GM12878 (cell line): ENCODE results near the gene NINJ1. TPM values are rescaled to one million over a fixed set of nuclear protein-coding genes. Genes with fewer than 3 reads are reported as not detected.

ENCODE experiments used
- ATAC-seq: fragments of 200-7000 bp; cut with Tn5 transposase; 3 replicates; pipeline ENCODE4 v1.9.1; 2020; ENCODE audit warnings: mild to moderate bottlenecking, moderate library complexity
- BruUV-seq: library from RNA; stranded (reverse); fragments of 400-500 nt; replicated peaks from 2 replicates; lab custom pipeline; 2021; lab: Mats Ljungman, UMichigan
- CTCF ChIA-PET: fragments of 300-600 bp; sonication (Branson Sonifier 250); formaldehyde crosslinking; extraction: SDS; loops from one replicate; lab custom pipeline; 2021; ENCODE audit warnings: inconsistent platforms; lab: Yijun Ruan, JAX
- POLR2A ChIA-PET: fragments of 350-600 bp; formaldehyde crosslinking; extraction: SDS; loops from one replicate; lab custom pipeline; 2021; ENCODE audit warnings: inconsistent platforms; lab: Charles Lee
- RAD21 ChIA-PET: fragments of 300-600 bp; sonication (Branson Sonifier 250); formaldehyde crosslinking; loops from one replicate; lab custom pipeline; 2023; ENCODE audit warnings: antibody characterized with exemption; ENCODE audit not compliant: unreplicated experiment; lab: Charles Lee
- SMC1A ChIA-PET: fragments of 300-600 bp; sonication (Branson Sonifier 250); formaldehyde crosslinking; loops from one replicate; lab custom pipeline; 2023; ENCODE audit not compliant: unreplicated experiment, uncharacterized antibody; lab: Charles Lee
- DNase-seq: peaks from one replicate; pipeline ENCODE4 v3.0.0-alpha.2; 2011; ENCODE audit warnings: low read depth, low spot score
- FAIRE-seq: peaks from 3 replicates; lab custom pipeline; 2011; peaks lifted over from hg19 to GRCh38; lab: Jason Lieb, UNC
- H2AFZ ChIP-seq: 2 replicates; pipeline ENCODE4 v1.6.0; 2011; ENCODE audit warnings: low read depth, low read length, control low read depth; ENCODE audit not compliant: control insufficient read depth
- H3K27ac ChIP-seq: 2 replicates; pipeline ENCODE4 v1.5.1; 2011; ENCODE audit warnings: control low read depth; ENCODE audit not compliant: control insufficient read depth, insufficient read depth
- H3K27me3 ChIP-seq, 2 experiments: replicated peaks in 1 of 2; 2 replicates each; pipeline versions ENCODE4 v1.6.0 to v1.6.1; 2011; ENCODE audit warnings: low read length in 1 of 2; ENCODE audit not compliant: control insufficient read depth in 2 of 2, insufficient read depth in 2 of 2
- H3K36me3 ChIP-seq, 2 experiments: 2 replicates each; pipeline ENCODE4 v1.5.1; 2011; ENCODE audit warnings: low read length in 1 of 2; ENCODE audit not compliant: control insufficient read depth in 2 of 2, insufficient read depth in 2 of 2
- H3K4me1 ChIP-seq: 2 replicates; pipeline ENCODE4 v1.6.1; 2011; ENCODE audit warnings: mild to moderate bottlenecking, low read length, moderate library complexity, mixed read lengths; ENCODE audit not compliant: control insufficient read depth, insufficient read depth
- H3K4me2 ChIP-seq: 2 replicates; pipeline ENCODE4 v1.6.0; 2011; ENCODE audit warnings: control low read depth; ENCODE audit not compliant: control insufficient read depth, insufficient read depth
- H3K4me3 ChIP-seq: fragments of 200-600 bp; sonication (generic); 2 replicates; pipeline ENCODE4 v1.5.1; 2016
- H3K79me2 ChIP-seq: 2 replicates; pipeline ENCODE4 v1.6.0; 2011; ENCODE audit warnings: low read length; ENCODE audit not compliant: control insufficient read depth, insufficient read depth
- H3K9ac ChIP-seq: 2 replicates; pipeline ENCODE4 v1.8.0; 2011; ENCODE audit warnings: low read length, control low read depth, mixed read lengths; ENCODE audit not compliant: control insufficient read depth, insufficient read depth
- H3K9me3 ChIP-seq: replicated peaks from 3 replicates; pipeline ENCODE4 v1.5.1; 2011; ENCODE audit warnings: mild to moderate bottlenecking, low read length; ENCODE audit not compliant: control insufficient read depth, insufficient read depth
- H4K20me1 ChIP-seq: 2 replicates; pipeline ENCODE4 v1.6.0; 2011; ENCODE audit not compliant: control insufficient read depth, insufficient read depth
- BCL3 ChIP-seq: IDR thresholded peaks from 2 replicates; pipeline ENCODE4 v1.6.1; 2011; ENCODE audit warnings: borderline replicate concordance, low read depth, mild to moderate bottlenecking, moderate library complexity, low read length; ENCODE audit not compliant: insufficient read depth, poor library complexity, severe bottlenecking
- KAT2A ChIP-seq: conservative IDR thresholded peaks from 2 replicates; pipeline ENCODE4 v1.6.1; 2011; ENCODE audit warnings: low read depth, low read length; ENCODE audit not compliant: control insufficient read depth
- MYB ChIP-seq: fragments of 150-350 bp; IDR thresholded peaks from 2 replicates; pipeline ENCODE4 v1.6.1; 2014; ENCODE audit warnings: mild to moderate bottlenecking, low read depth, low read length, borderline replicate concordance
- NFYB ChIP-seq: IDR thresholded peaks from 2 replicates; pipeline ENCODE4 v1.6.1; 2011; ENCODE audit warnings: low read depth, mild to moderate bottlenecking, low read length, improper control_type of control experiment, moderate library complexity; ENCODE audit not compliant: insufficient read depth
- PML ChIP-seq: IDR thresholded peaks from 2 replicates; pipeline ENCODE4 v1.6.1; 2012; ENCODE audit warnings: low read length, inconsistent platforms
- RUNX3 ChIP-seq: IDR thresholded peaks from 2 replicates; pipeline ENCODE4 v1.6.1; 2012; ENCODE audit warnings: low read length, inconsistent platforms
- SIN3A ChIP-seq: IDR thresholded peaks from 2 replicates; pipeline ENCODE4 v1.6.1; 2012; ENCODE audit warnings: low read depth, low read length, improper control_type of control experiment
- SUPT20H ChIP-seq: IDR thresholded peaks from 2 replicates; pipeline ENCODE4 v1.6.1; 2011; ENCODE audit warnings: low read depth, mild to moderate bottlenecking, low read length, moderate library complexity, borderline replicate concordance; ENCODE audit not compliant: control insufficient read depth
- TCF7 ChIP-seq: IDR thresholded peaks from 2 replicates; pipeline ENCODE4 v1.6.1; 2014; ENCODE audit warnings: antibody characterized with exemption, borderline replicate concordance
- WGBS: methylation state at CpG from one replicate; pipeline ENCODE4 v1.1.6; 2016; ENCODE audit warnings: low lambda C conversion rate; ENCODE audit not compliant: insufficient replicate concordance, insufficient coverage; ENCODE audit errors: missing lambda C conversion rate; 5-methylcytosine and 5-hydroxymethylcytosine counted together
- in situ Hi-C: fragments of 300-500 bp; cut with MboI; formaldehyde crosslinking; loops from 9 replicates; pipeline ENCODE4 v1.14.3; 2018; ENCODE audit warnings: mixed read lengths
- intact Hi-C: fragments of 100-400 bp; cut with micrococcal nuclease; formaldehyde crosslinking; loops from one replicate; pipeline ENCODE4 v1.14.2; 2022; ENCODE audit not compliant: unreplicated experiment
- polyA plus RNA-seq, 11 experiments: library from polyadenylated mRNA; depleted of rRNA in 4 of 11; unstranded in 6 of 11; stranded (reverse) in 5 of 11; fragments of >200 nt; fragmentation: Nextera tagmentation in 4 of 11; fragmentation: Illumina TruSeq in 1 of 11; extraction: Ambion mirVana in 4 of 11; extraction: Trizol in 1 of 11; gene quantifications; 1 replicate in 1 of 11; 2 replicates in 10 of 11; pipeline versions ENCODE4 v1.2.1 to v1.2.3, GENCODE V29; 2011 to 2016; ENCODE audit warnings: inconsistent platforms in 2 of 11, missing spikeins in 2 of 11, low read depth in 1 of 11
- total RNA-seq, 4 experiments: library from RNA; depleted of rRNA in 3 of 4; stranded (reverse); fragments of >200 nt in 3 of 4; fragmentation: Illumina TruSeq in 1 of 4; extraction: Trizol in 1 of 4; gene quantifications; 2 replicates each; pipeline versions ENCODE4 v1.2.1 to v1.2.3, GENCODE V29; 2013 to 2021

The NINJ1 gene
- total and polyA plus RNA-seq, 10 of the 15 experiments (the other 5 are each of a cell fraction or from before 2014, with no cell fraction given): 0.64 to 33.5 (median 17.1) TPM

GRCh38 chr9:93125331-93125894 lies 8.6 kb downstream of the NINJ1 start:
- CTCF ChIA-PET: interaction anchor here (0.6 to 1.0 kb wide), 2 partner anchors 17 to 168 kb away, joined by 3 read pairs; no protein-coding TSS in a partner anchor
- intact Hi-C loops (no loop called here), in situ Hi-C loops (no loop called here)
- no peaks in the 10 kb centered on the region for H3K79me2 ChIP-seq
- WGBS: 76% methylated on average over 10 of the region's 10 CpGs
- H3K9ac ChIP-seq: no peak overlapping the region
- POLR2A ChIA-PET: no interaction called here
- H3K4me3 ChIP-seq: no peak overlapping the region
- H3K9me3 ChIP-seq: no peaks in the 10 kb centered on the region
- ATAC-seq (no peak), DNase-seq (no peak), FAIRE-seq (no peak)
- no peaks in the 10 kb centered on the region for H3K27me3 ChIP-seq
- H3K36me3 ChIP-seq: peaks cover 0 to 9% of the 10 kb centered on the region in 2 experiments; a peak in 2 of 4 replicates
- H3K4me1 ChIP-seq: peaks cover 10% of the 10 kb centered on the region
- H2AFZ ChIP-seq: no peak overlapping the region
- no peak overlapping the region for H3K4me2 ChIP-seq
- H3K27ac ChIP-seq: no peak overlapping the region
- TF ChIP-seq PML (no peak), BCL3 (no peak), NFYB (no peak), SIN3A (no peak), SUPT20H (no peak), MYB (no peak), KAT2A (no peak), TCF7 (no peak), RUNX3 (no peak)
- no TSS peak for BruUV-seq
- RAD21 ChIA-PET: no interaction called here
- H4K20me1 ChIP-seq: no peaks in the 10 kb centered on the region
- SMC1A ChIA-PET: no interaction called here
